NK-92 (cell line): Measurements from ENCODE around the gene FABP6.

Experiments
- DNase-seq: peaks from one replicate; lab custom pipeline; 2025; ENCODE audit not compliant: unreplicated experiment; lab: John Stamatoyannopoulos, UW

The FABP6 gene

GRCh38 chr5:160260881-160261815 is 31.8 kb downstream of the FABP6 start:
- DNase-seq, result no peak

GRCh38 chr5:160262151-160263074 is 33.1 kb downstream of the FABP6 start:
- DNase-seq, result no peak

DNA sequence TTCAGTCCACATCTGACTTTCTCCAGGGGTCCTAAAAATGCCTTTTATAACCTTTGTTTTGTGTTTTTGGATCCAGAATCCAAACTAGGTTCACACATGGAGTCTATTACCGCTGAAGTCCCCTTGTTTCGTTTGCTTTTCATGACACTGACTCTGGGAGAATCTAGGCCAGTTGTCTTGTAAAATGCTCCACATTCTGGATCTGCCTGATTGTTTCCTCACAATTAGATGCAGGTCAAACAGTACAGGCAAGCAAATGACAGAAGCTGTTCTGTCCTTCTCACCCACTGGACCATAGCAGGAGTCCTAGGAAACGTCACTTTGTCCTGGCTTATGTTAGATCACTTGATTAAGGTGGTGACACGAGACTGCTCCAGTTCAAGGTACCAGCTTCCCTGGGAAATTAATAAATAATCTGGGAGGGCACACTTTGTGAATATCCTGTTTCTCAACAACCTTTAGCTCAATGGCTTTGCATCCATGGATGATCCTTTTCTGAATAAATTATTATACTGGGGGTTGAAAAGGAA is 34.1 kb downstream of the FABP6 start:
- DNase-seq, result no peak

- no peak for DNase-seq
These were observed 36.7 kb downstream of the FABP6 start for GRCh38 chr5:160266044-160266443.

- no peak for DNase-seq
These were observed 37.5 kb downstream of the FABP6 start for GRCh38 chr5:160266752-160267345.

- no peak for DNase-seq
These were observed 38.8 kb downstream of the FABP6 start for GRCh38 chr5:160268121-160268520.

DNA sequence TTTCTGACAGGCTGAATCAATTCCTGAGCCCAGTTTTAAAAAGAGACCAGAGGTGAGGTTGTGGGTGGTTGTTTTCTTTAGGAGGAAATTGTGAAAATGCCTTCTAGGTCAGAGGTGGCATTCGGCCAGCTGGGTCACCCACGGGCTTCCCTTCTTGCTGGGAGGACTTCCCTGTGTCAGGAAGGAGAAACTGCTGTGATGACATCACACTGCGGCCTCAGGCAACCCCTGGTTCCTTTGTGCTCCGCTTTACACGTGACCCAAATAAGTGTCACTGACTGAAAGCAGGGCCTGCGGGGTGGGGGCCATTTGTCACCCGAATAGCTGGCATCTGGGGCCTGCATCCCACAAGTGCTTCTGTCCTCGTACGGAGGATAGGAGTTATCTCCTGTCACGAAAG is 39.7 kb downstream of the FABP6 start:
- no peak for DNase-seq

DNA sequence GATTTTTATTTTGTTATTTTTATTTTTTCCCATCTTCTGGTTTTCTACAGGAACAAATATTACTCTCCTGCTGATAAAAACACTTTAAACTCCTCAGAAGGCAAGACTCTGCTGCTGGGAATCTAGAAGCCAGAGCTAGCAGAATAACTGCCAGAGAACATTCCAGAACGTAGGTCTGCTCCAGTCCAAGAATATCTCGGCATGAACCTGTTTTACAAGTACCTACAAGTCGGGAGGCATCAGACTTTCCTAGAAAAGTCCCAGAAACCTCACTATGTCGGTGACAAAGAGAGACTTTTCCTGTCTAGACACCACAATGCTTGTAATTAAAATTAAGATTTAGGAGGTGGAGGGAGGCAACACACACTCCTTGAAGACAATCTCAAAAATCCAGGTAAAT is 41.4 kb downstream of the FABP6 start:
- DNase-seq, result no peak

GRCh38 chr5:160271396-160271795 is 42.1 kb downstream of the FABP6 start:
- DNase-seq, result no peak

DNA sequence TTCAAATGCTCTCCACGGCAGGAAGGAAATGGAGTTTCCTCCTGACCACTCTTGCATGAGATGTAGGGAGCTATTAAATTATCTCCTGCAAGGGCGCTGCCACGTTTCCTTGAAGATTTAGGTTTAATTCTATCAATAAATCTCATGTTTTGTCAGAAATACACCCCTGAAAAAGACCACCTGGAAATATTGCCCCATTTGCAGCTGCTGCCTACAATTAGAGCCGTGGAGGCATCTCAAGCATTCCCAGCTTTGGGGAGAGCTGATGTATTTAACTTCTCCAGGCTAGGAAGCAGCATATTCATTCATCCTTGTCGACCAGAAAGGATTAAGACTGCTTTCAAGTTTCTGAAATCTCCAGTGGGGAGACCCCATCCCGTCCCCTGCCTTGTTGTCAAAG is 42.5 kb downstream of the FABP6 start:
- DNase-seq, result no peak

DNA sequence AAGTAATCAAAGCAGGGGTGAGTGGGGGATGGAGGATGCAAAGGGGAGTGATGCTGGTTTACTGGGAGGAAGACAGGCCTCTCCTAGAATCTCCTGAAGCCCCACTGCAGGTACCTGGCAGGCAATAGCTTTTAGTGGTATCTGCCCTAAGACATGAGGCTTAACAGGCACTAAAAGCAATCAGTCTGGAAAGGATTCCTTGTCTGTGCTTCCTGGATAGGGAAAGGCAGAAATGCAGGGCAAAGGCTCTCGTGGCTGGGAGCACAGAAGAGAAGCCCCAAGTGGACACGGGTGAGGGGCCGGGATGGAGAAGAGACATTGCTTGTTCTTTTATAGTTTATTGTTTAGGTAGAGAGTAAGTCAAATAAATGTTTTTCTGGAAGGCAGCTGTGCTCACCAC is 43.0 kb downstream of the FABP6 start:
- DNase-seq, result no peak

GRCh38 chr5:160272889-160273288 is 43.6 kb downstream of the FABP6 start:
- DNase-seq, result no peak

- DNase-seq, result no peak
These were observed 45.2 kb downstream of the FABP6 start for GRCh38 chr5:160274483-160274931.

- DNase-seq, result no peak
These were observed 49.0 kb downstream of the FABP6 start for GRCh38 chr5:160278343-160278742.

GRCh38 chr5:160280384-160281095 is 51.2 kb downstream of the FABP6 start:
- no peak for DNase-seq

GRCh38 chr5:160281275-160281674 is 52.0 kb downstream of the FABP6 start:
- no peak for DNase-seq

- no peak for DNase-seq
These were observed 55.1 kb downstream of the FABP6 start for GRCh38 chr5:160284291-160284873.

- no peak for DNase-seq
These were observed 56.0 kb downstream of the FABP6 start for GRCh38 chr5:160285316-160285715.

DNA sequence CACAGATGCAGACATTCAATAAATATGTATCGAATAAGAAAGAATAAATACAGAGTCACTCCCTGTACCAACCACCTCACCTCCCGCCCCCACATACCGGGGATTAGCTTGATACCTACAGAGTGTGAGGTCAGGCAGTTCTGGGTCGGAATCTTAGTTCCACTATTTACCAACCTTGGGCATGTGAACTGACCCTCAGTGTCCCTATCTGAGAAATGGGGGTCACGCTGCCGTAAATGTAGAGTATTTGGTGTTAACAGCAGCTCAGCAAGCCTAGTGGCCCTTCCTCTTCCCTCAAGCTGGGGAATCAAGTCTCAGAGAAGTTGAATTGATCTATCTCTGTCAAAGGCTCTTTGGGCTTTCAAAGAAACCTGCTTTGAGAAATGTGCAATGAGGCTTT is 57.6 kb downstream of the FABP6 start:
- DNase-seq, result no peak
